Body of pancreas (tissue), 4 donors: ENCODE measurements around the gene CASP6. TPM values are rescaled to one million over a fixed set of nuclear protein-coding genes. Genes with fewer than 3 reads are reported as not detected.

ENCODE experiments used
- ATAC-seq: fragments of 150-250 bp; one replicate; pipeline ENCODE4 v1.9.1; 2016
- DNase-seq, 4 donors: peaks; one replicate each; pipeline ENCODE4 v3.0.0-alpha.2; 2019
- H3K27ac ChIP-seq, 4 donors: fragments of 200-600 bp; sonication (generic); 1 replicate in 3 of 4; 2 replicates in 1 of 4; pipeline versions ENCODE4 v1.5.1 to v1.6.1; 2016 to 2019; ENCODE audit warnings: mild to moderate bottlenecking in 1 of 4, mixed read lengths in 1 of 4, moderate library complexity in 1 of 4
- H3K27me3 ChIP-seq, 2 donors: fragments of 200-600 bp; sonication (generic); one replicate each; pipeline ENCODE4 v1.6.0; 2016; ENCODE audit warnings: mild to moderate bottlenecking in 1 of 2
- H3K36me3 ChIP-seq, 2 donors: fragments of 200-600 bp; sonication (generic); replicated peaks in 1 of 2; 2 replicates each; pipeline ENCODE4 v1.5.1; 2016; ENCODE audit warnings: low read depth in 2 of 2; ENCODE audit not compliant: insufficient read depth in 1 of 2
- H3K4me1 ChIP-seq: fragments of 200-600 bp; sonication (generic); one replicate; pipeline ENCODE4 v1.6.0; 2016
- H3K4me3 ChIP-seq, 2 donors: fragments of 200-600 bp; sonication (generic); 1 replicate in 1 of 2; 2 replicates in 1 of 2; pipeline ENCODE4 v1.5.1; 2016 to 2019
- H3K9me3 ChIP-seq, 3 donors: fragments of 200-600 bp; sonication (generic); 1 replicate in 2 of 3; 2 replicates in 1 of 3; pipeline ENCODE4 v1.5.1; 2016
- POLR2A ChIP-seq, 3 donors: fragments of 450-650 bp; IDR thresholded peaks; one replicate each; pipeline ENCODE4 v1.6.1; 2016; ENCODE audit warnings: antibody characterized with exemption in 3 of 3, mild to moderate bottlenecking in 2 of 3
- WGBS, 2 donors: methylation state at CpG; one replicate each; pipeline ENCODE4 v1.1.5; 2017; 5-methylcytosine and 5-hydroxymethylcytosine counted together
- intact Hi-C: fragments of 100-400 bp; cut with DNase I; formaldehyde crosslinking; loops from one replicate; pipeline ENCODE4 v1.15.1; 2023
- total RNA-seq, 2 donors: library from RNA; depleted of rRNA; stranded (reverse); fragments of >200 nt; gene quantifications; one replicate each; pipeline ENCODE4 v1.1.0, GENCODE V29; 2016
- TF ChIP-seq, protein P1 (sequence below), 7 experiments: fragments of 450-650 bp in 4 of 7; fragments of 200-600 bp in 3 of 7; sonication (generic) in 3 of 7; IDR thresholded peaks; one replicate each; pipeline ENCODE4 v1.5.1; 2016 to 2019; ENCODE audit warnings: antibody characterized with exemption in 7 of 7

The CASP6 gene
- 1 to 10 TPM; 8.6 to 9.6 TPM for total RNA-seq

DNA sequence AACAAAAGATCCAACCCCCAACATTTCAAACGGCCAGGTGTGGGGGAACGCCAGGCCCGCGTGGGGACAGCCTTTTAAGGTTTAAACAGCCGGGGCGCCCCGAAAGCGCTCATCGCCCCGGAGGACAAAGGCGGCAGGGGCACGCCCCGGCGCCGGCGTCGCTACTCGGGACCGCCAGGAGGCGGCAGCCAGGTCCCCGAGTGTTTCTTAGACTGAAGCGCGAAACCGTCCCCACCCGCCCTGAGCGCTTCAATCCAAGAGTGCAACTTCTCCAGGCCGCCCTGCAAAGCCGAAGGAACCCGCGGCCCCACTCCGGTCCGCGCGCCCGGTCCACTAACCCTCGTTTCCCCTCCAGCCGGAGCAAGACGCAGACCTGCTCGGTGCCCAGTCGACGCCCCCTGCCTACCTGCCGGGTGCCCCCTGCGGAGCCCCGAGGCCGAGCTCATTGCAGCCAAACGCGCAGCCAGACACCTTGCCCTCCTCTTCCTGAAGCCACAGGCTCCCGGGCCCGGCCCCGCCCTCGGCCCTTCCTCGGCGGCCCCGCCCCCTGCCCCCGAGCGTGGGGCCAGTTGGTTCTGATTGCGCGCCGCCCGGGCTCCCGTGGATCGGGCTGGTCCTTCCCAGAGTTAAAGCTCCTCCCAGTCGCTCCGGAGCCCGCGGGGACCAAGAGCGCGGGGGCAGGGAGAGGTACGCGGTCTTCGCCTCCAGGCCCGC, at the start of gene CASP6:
TSS of gene CASP6 (minus strand) at position 496 of the 714 bp plus-strand sequence. CDS start at position 446, 50 bp downstream.
- Histone ChIP-seq H3K27ac (peak within 1 kb of the TSS; percentile 86 to 91 (median 88)), H3K27me3 (no peaks in the 10 kb centered on the region), H3K4me3 (peak within 1 kb of the TSS; percentile 44 to 66), H3K36me3 (no peaks in the 10 kb centered on the region), H3K4me1 (peaks cover 40% of the 10 kb centered on the region), H3K9me3 (no peaks in the 10 kb centered on the region)
- TF ChIP-seq, protein P1, sequence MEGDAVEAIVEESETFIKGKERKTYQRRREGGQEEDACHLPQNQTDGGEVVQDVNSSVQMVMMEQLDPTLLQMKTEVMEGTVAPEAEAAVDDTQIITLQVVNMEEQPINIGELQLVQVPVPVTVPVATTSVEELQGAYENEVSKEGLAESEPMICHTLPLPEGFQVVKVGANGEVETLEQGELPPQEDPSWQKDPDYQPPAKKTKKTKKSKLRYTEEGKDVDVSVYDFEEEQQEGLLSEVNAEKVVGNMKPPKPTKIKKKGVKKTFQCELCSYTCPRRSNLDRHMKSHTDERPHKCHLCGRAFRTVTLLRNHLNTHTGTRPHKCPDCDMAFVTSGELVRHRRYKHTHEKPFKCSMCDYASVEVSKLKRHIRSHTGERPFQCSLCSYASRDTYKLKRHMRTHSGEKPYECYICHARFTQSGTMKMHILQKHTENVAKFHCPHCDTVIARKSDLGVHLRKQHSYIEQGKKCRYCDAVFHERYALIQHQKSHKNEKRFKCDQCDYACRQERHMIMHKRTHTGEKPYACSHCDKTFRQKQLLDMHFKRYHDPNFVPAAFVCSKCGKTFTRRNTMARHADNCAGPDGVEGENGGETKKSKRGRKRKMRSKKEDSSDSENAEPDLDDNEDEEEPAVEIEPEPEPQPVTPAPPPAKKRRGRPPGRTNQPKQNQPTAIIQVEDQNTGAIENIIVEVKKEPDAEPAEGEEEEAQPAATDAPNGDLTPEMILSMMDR (IDR thresholded peaks at IDR 0.05): peak; percentile 49 to 76 (median 68)
- TF ChIP-seq POLR2A (IDR thresholded peaks at IDR 0.05): peak; percentile 35 to 74 (median 71)
- WGBS, 2 donors: 0 to 1% methylated on average over 5 to 71 of the region's 72 CpGs
- DNase-seq: peak; percentile 88 to 92 (median 90)
- ATAC-seq: peak; percentile 92
- intact Hi-C loops: loop anchor here (10.0 kb wide), 1 partner anchor 102 kb away; the partner anchor contains the start of gene CFI

DNA sequence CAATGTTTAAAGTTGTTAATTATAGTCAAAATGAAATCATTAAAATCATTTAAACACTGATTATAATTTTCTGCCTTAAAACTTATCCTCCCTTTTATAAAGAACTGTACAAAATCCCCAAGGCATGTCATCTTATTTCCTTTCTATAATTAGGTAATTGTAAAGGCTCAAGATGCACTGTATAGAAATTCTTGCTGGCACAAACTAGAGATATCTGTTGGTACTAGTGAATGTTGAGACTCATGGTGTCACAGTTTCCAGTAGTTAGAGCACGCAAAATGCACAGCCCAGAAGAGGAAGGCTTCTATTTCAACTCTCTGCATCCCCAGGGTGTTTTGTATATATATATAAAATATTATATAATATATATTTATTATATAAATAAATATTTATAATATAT, 49.3 kb upstream of the CASP6 start:
- H3K4me1 ChIP-seq: peaks cover 17% of the 10 kb centered on the region
- no peak overlapping the region for H3K27ac ChIP-seq
- H3K36me3 ChIP-seq: no peaks in the 10 kb centered on the region
- no peak overlapping the region for H3K4me3 ChIP-seq
- TF ChIP-seq, protein P1 (IDR thresholded peaks at IDR 0.05): no peak
- TF ChIP-seq POLR2A (IDR thresholded peaks at IDR 0.05): no peak
- DNase-seq (no peak), ATAC-seq (no peak)
- H3K27me3 ChIP-seq: no peaks in the 10 kb centered on the region
- intact Hi-C loops: no loop called here
- 0 to 8% methylated on average over 1 of the region's 1 CpG for WGBS, 2 donors
- no peaks in the 10 kb centered on the region for H3K9me3 ChIP-seq

DNA sequence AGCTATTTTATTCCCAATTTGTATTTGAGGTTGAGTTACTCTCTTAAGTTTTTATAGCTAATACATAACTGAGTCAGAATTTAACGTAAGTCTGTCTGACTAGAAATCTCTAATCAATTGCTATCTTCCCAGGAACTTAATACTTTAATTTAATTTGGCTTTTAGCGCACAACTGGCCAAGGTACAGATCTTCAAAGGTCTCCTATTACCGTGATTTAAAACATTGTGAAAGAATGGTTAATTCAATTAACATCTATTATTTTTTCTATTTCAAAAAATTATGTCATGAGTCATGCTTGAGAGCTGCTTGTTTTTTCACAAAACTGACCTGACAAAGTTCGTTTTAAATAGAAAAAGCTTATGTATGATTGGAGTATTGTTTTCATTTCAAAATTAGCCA, 48.6 kb upstream of the CASP6 start:
- no peaks in the 10 kb centered on the region for H3K9me3 ChIP-seq
- H3K27me3 ChIP-seq: no peaks in the 10 kb centered on the region
- DNase-seq (no peak), ATAC-seq (no peak)
- no peaks in the 10 kb centered on the region for H3K36me3 ChIP-seq
- intact Hi-C loops: no loop called here
- H3K27ac ChIP-seq: no peak overlapping the region
- TF ChIP-seq, protein P1 (IDR thresholded peaks at IDR 0.05): no peak
- TF ChIP-seq POLR2A (IDR thresholded peaks at IDR 0.05): no peak
- 43 to 58% methylated on average over 4 of the region's 4 CpGs for WGBS, 2 donors
- peaks cover 17% of the 10 kb centered on the region for H3K4me1 ChIP-seq
- H3K4me3 ChIP-seq: no peak overlapping the region

DNA sequence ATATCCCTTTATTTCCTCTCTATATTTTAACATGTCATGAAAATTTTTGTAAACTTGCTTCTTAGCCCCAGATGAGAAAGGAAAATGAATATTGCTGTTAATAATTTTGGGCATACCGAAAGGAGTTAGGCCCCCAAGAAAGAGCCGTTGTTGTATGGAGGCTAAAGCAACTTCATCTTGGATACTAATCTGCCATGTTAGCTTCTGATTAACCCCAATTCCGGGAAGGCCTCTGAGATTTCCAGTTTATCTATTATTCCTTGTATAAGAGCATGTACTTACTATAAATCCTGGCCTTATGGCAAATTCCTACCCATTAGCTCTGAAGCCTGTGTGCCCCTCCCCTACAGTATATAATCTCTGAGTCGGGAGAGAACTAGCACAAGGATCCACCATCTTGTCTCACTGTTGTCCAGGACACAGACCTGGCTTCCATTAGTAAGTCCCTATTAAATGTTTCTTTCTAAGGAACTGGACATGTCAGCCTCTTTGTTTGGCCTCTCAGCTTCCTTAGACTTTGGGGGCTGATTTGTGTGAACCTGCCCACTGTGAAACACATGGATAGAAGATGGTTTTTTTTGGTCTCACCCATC, 47.5 kb upstream of the CASP6 start:
- intact Hi-C loops: no loop called here
- TF ChIP-seq, protein P1 (IDR thresholded peaks at IDR 0.05): no peak
- no peak for TF ChIP-seq POLR2A (IDR thresholded peaks at IDR 0.05)
- no peak for ATAC-seq

More for the DNA sequence above, 47.5 kb upstream of the CASP6 start:
- H3K36me3 ChIP-seq: no peaks in the 10 kb centered on the region
- H3K4me3 ChIP-seq: no peak overlapping the region
- H3K4me1 ChIP-seq: peaks cover 17% of the 10 kb centered on the region
- H3K9me3 ChIP-seq: no peaks in the 10 kb centered on the region
- H3K27me3 ChIP-seq: no peaks in the 10 kb centered on the region
- no peak for DNase-seq
- no peak overlapping the region for H3K27ac ChIP-seq
- WGBS, 2 donors: 82 to 88% methylated on average over 4 of the region's 4 CpGs
